Thyroid gland (tissue), 4 donors: Measurements from ENCODE around the gene PCDH11X.
"Not testable (repeated sequence)": the region's sequence is repeated elsewhere in the genome, so short reads cannot be mapped to it uniquely, and the experiment has no call there.

Experiments
- POLR2A ChIP-seq, 2 donors: fragments of 450-650 bp; IDR thresholded peaks; one replicate each; pipeline ENCODE4 v1.6.1; 2017; ENCODE audit warnings: antibody characterized with exemption in 2 of 2, mild to moderate bottlenecking in 2 of 2, moderate library complexity in 1 of 2
- TF ChIP-seq, protein P1 (sequence below), 6 experiments: fragments of 200-600 bp in 3 of 6; fragments of 450-650 bp in 3 of 6; sonication (generic) in 3 of 6; IDR thresholded peaks; one replicate each; pipeline ENCODE4 v1.5.1; 2016 to 2019; ENCODE audit warnings: antibody characterized with exemption in 6 of 6, mild to moderate bottlenecking in 2 of 6, inconsistent platforms in 1 of 6, moderate library complexity in 1 of 6

DNA sequence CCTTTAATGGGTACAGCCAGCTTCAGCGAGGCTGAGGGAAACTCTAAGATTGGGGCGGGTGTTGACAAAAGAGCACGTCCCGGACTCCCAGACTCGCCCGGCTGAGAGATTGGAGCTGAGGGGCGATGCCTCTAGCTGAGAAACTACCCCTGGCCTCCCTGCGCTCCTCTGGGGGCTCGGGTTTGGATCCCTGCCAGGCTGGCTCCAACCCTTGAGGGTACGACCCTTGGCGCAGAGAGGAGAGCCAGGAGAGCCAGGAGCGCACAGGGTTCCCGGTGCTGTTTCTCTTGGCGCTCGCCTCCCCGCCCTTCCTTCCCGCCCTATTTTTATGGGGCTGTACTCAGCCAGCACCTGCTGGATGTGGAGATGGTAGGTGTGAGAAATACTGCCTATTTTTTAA, 833 bp downstream of the PCDH11X start:
- TF ChIP-seq, protein P1, sequence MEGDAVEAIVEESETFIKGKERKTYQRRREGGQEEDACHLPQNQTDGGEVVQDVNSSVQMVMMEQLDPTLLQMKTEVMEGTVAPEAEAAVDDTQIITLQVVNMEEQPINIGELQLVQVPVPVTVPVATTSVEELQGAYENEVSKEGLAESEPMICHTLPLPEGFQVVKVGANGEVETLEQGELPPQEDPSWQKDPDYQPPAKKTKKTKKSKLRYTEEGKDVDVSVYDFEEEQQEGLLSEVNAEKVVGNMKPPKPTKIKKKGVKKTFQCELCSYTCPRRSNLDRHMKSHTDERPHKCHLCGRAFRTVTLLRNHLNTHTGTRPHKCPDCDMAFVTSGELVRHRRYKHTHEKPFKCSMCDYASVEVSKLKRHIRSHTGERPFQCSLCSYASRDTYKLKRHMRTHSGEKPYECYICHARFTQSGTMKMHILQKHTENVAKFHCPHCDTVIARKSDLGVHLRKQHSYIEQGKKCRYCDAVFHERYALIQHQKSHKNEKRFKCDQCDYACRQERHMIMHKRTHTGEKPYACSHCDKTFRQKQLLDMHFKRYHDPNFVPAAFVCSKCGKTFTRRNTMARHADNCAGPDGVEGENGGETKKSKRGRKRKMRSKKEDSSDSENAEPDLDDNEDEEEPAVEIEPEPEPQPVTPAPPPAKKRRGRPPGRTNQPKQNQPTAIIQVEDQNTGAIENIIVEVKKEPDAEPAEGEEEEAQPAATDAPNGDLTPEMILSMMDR (IDR thresholded peaks at IDR 0.05) = not testable (repeated sequence)
- TF ChIP-seq POLR2A (IDR thresholded peaks at IDR 0.05) = not testable (repeated sequence)
